GM12892 (cell line): Measurements from ENCODE around the gene PTPRCAP.

Experiments
- POLR2A ChIP-seq: IDR thresholded peaks from 2 replicates; pipeline ENCODE4 v1.6.1; 2011; ENCODE audit warnings: low read depth, low read length, control low read depth
- TAF1 ChIP-seq: IDR thresholded peaks from 2 replicates; pipeline ENCODE4 v1.6.1; 2011; ENCODE audit warnings: low read depth, mild to moderate bottlenecking, control low read depth, low read length, borderline replicate concordance

DNA sequence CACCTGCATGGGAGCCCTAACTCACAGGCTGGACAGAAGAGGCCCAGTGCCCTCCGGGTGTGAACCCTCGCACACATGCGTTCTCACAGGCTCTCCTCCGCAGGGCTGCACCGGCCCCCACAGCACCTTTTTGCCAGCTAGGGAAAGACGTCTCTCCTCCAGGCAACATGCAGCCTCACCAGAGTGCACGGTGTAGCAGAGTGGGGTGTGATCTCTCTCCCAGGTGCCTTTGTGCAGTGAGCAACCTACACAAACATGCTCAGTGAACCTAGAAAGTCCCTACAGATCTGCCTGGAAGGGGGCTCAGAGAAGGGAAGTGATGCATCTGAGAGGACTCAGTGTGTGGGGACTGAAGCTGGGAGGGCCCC is 25.7 kb downstream of the PTPRCAP start:
- TF ChIP-seq POLR2A (no peak), TAF1 (no peak)
